GM06990 (cell line): ENCODE measurements around the gene MXD3.

Experiments used
- DNase-seq: peaks from one replicate; pipeline ENCODE4 v3.0.0-alpha.2; 2011; ENCODE audit not compliant: insufficient read length; ENCODE audit errors: extremely low read depth
- H3K27me3 ChIP-seq: replicated peaks from 2 replicates; pipeline ENCODE4 v1.6.0; 2011; ENCODE audit warnings: low read length; ENCODE audit not compliant: control insufficient read depth, insufficient read depth
- H3K36me3 ChIP-seq: 2 replicates; pipeline ENCODE4 v1.5.1; 2011; ENCODE audit warnings: low read length; ENCODE audit not compliant: control insufficient read depth, insufficient read depth
- H3K4me3 ChIP-seq: replicated peaks from 2 replicates; pipeline ENCODE4 v1.5.1; 2011; ENCODE audit warnings: low read depth, mild to moderate bottlenecking, control low read depth, low read length
- TF ChIP-seq, protein P1 (sequence below): IDR thresholded peaks from 2 replicates; pipeline ENCODE4 v1.5.1; 2011; ENCODE audit warnings: low read length, control low read depth, mild to moderate bottlenecking, inconsistent platforms; ENCODE audit not compliant: insufficient read depth, poor library complexity, severe bottlenecking

MXD3 gene

GRCh38 chr5:177330991-177331842 lies 19.5 kb upstream of the MXD3 start:
- Histone ChIP-seq H3K4me3 (no peak overlapping the region), H3K27me3 (no peaks in the 10 kb centered on the region), H3K36me3 (peaks cover 41% of the 10 kb centered on the region)
- TF ChIP-seq, protein P1, sequence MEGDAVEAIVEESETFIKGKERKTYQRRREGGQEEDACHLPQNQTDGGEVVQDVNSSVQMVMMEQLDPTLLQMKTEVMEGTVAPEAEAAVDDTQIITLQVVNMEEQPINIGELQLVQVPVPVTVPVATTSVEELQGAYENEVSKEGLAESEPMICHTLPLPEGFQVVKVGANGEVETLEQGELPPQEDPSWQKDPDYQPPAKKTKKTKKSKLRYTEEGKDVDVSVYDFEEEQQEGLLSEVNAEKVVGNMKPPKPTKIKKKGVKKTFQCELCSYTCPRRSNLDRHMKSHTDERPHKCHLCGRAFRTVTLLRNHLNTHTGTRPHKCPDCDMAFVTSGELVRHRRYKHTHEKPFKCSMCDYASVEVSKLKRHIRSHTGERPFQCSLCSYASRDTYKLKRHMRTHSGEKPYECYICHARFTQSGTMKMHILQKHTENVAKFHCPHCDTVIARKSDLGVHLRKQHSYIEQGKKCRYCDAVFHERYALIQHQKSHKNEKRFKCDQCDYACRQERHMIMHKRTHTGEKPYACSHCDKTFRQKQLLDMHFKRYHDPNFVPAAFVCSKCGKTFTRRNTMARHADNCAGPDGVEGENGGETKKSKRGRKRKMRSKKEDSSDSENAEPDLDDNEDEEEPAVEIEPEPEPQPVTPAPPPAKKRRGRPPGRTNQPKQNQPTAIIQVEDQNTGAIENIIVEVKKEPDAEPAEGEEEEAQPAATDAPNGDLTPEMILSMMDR: no peak
- DNase-seq: no peak

GRCh38 chr5:177329883-177330282 lies 18.2 kb upstream of the MXD3 start:
- DNase-seq: no peak
- no peaks in the 10 kb centered on the region for H3K27me3 ChIP-seq
- TF ChIP-seq, protein P1: no peak
- no peak overlapping the region for H3K4me3 ChIP-seq
- H3K36me3 ChIP-seq: peaks cover 38% of the 10 kb centered on the region

GRCh38 chr5:177328545-177329231 lies 17.0 kb upstream of the MXD3 start:
- TF ChIP-seq, protein P1: no peak
- no peaks in the 10 kb centered on the region for H3K27me3 ChIP-seq
- no peak for DNase-seq
- H3K36me3 ChIP-seq: peaks cover 26% of the 10 kb centered on the region
- no peak overlapping the region for H3K4me3 ChIP-seq

GRCh38 chr5:177327539-177328522 lies 16.1 kb upstream of the MXD3 start:
- peaks cover 22% of the 10 kb centered on the region for H3K36me3 ChIP-seq

GRCh38 chr5:177325868-177326381 lies 14.2 kb upstream of the MXD3 start:
- DNase-seq: no peak
- TF ChIP-seq, protein P1: no peak
- no peaks in the 10 kb centered on the region for H3K27me3 ChIP-seq

More at GRCh38 chr5:177327539-177328522, 16.1 kb upstream of the MXD3 start:
- TF ChIP-seq, protein P1: no peak
- H3K4me3 ChIP-seq: no peak overlapping the region
- no peaks in the 10 kb centered on the region for H3K27me3 ChIP-seq
- DNase-seq: no peak

More at GRCh38 chr5:177325868-177326381, 14.2 kb upstream of the MXD3 start:
- peaks cover 13% of the 10 kb centered on the region for H3K36me3 ChIP-seq
- no peak overlapping the region for H3K4me3 ChIP-seq
